HG02588 (cell line): ENCODE results near the gene FBXW12.

Source experiments
- ATAC-seq: cut with Tn5 transposase; IDR thresholded peaks from one replicate; pipeline ENCODE4 v1.9.1; 2021; ENCODE audit warnings: mild to moderate bottlenecking, moderate library complexity; ENCODE audit not compliant: unreplicated experiment

FBXW12 gene

DNA sequence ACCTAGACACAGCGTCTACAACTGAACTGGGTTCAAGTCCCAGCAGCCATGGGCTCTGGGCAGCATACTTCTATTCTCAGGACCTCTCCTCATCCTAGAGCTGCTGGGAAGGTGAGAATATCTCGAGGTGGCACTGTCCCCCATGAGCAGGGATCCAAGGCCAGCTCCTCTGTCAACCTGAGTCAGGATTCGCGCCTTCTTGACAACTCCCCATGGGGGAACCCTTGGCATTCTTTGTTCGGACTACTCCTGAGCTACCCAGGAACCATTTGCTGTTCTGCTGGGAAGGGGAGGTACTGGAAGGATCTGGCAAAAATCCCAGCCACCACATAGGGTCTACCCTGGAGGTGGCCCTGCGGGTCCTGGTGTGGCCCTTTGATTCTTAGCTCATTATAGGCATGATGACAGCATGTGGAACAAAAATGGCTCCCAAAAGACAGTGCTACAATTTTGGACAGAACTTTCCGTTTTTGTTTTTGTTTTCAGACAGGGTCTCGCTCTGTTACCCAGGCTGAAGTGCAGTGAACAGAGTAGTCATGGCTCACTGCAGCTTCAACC is 35.6 kb downstream of the FBXW12 start:
- ATAC-seq: no peak

GRCh38 chr3:48408823-48409281 is 36.8 kb downstream of the FBXW12 start:
- no peak for ATAC-seq

DNA sequence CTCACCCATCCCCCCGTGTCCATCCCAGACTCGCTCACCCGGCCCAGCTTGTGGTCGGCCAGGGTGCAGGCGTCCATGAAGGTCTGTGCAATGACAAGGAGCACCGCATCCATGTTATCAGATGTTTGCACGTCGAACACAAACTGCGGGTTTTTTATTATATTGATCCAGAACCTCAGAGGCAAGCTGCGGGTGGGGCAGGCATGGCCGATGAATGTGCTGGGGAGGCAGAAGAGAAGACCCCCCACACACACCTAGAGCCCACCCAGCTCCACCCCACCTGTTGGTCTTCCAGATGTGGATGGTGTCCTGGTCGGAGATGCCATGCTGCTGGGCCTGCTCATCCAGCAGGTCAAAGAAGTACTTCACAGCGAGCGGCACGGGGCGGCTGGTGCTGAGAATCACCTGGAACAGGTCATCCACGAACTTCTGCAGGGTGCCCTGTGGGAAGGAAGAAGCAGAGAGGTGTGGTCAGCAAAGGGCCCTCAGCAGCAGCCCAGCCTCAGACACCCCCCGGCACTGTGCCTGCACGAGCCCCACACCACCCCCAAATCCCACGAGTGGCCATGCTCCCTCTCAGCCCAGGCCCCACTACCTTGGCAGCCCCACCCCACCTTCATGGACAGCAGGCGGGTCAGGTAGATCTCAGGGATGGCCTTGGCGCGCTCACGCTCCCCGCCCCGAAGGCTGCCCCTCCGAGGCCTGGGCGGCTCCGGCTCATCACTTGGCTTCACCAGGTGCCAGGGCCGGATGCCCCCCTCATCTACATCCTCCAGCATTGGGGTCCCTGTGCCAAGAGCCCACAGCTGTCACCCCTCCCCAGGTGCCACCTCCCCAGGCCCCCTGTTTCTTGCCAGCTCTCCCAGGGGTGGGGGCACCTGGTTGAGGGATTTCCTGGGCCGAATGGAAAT is 37.5 kb downstream of the FBXW12 start:
- ATAC-seq: no peak

- ATAC-seq: no peak
Measured at GRCh38 chr3:48410205-48411040, 38.4 kb downstream of the FBXW12 start.

DNA sequence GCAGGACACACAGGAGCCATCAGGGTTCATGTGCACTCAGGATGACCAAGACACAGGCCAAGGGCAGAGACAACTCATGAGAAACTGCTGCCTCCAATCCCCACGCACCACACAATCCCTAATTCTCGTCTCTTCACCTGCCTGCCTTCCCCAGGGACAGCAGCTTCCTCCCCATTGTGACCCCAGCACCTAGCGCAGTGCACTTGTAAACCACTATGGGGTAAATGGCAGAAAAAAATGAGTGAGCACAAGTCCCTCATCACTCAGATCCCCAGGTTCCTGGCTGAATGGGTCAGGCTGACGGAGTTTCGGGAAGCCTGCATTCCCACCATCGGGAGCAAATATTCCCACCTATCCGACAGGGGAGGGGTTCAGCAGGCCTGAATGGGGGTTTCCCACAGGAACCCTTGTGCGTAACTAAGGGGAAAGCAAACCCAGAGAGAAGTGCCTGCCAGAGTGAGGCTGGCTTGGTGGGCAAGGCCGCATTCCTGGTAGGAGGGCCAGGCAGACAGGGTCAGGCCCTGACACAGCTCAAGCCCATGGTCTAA is 39.1 kb downstream of the FBXW12 start:
- ATAC-seq: no peak

DNA sequence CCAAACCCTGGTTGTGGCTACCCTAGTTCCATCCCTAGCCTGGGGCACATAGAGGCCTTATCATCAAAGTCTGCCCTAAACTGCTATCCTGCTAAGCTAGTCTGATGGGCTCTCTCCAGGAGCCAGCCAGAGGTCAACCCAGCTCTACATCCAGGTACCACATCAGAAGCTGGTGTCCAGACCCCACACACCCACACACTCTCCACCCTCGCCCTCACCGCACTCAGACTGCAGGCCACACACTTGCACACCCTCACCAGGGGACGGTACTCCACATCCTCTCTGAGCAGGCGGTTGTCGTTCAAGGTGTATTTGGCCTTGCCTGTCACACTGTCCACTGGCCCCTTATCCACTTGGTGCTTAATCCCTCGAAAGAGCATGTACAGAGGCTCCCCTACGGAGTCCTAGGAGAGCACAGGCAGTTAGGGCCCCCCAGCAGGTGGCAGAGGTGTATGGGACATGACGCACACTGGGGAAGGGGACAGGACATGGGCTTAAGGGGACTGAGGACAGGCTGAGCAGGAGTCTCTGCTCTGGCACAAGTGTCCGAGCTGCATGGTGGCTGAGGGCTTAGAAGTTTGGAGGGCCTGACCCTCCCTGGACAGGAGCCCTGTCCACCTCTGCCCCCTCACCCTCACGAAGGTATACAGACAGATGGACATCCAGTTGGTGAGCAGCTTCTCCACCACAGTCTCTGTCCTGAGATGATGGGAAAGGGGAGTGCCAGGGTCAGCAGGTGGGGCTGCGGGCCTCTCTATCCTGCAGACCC is 39.8 kb downstream of the FBXW12 start:
- no peak for ATAC-seq

GRCh38 chr3:48412375-48413001 is 40.5 kb downstream of the FBXW12 start:
- no peak for ATAC-seq

- ATAC-seq: no peak
Measured at GRCh38 chr3:48413086-48413485, 41.1 kb downstream of the FBXW12 start.

DNA sequence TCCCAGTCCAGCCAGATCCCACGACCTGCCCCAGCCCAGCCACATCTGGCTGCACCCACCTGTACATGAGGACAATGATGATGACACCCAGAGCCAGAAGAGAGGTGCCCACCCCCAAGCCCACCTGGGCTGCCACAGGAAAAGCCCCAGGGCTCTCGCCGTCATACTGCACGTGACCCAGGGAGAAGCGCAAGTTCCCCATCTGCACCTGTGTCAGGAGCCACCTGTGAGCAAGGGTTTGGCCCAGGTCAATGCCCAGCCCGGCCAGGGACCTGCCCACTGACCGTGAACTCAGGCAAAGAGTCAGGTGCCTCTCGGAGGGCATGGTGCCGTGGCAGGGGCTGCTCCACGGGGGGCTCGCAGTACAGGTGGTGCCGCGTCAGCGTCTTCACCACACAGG is 41.6 kb downstream of the FBXW12 start:
- no peak for ATAC-seq

GRCh38 chr3:48414376-48415250 is 42.6 kb downstream of the FBXW12 start:
- ATAC-seq: no peak

DNA sequence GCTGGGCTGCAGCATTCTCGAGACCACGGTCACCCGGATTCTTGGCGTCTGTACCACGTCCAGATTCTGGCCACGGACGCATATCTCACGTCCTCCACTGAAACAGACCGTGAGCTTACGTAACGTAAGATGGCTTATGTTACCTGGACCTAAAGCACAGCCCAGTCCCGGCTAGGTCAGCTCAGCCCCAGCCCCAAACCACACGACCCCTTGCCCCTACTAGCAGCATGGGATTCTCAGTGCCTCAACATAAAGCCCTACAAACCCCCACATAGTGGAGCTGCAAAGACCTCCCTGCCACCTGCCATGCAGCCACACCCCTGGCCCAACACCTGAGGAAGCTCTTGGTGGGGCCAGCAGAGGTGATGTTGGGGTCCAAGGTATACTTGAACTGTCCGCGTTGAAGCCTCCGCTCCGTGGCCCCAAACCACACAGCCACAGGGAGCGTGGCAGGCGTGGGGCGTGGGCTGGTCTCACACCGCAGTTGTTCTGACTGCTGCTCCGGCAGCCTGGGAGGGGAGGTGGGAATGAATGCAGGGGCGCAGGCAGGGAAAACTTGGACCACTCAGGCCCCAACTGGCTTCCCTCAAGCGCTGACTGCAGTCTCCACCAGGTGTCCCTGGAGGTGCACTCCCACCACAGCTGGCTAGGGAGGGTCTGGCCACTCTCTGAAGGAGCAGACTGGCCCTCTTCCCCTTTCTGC is 43.4 kb downstream of the FBXW12 start:
- ATAC-seq: no peak

DNA sequence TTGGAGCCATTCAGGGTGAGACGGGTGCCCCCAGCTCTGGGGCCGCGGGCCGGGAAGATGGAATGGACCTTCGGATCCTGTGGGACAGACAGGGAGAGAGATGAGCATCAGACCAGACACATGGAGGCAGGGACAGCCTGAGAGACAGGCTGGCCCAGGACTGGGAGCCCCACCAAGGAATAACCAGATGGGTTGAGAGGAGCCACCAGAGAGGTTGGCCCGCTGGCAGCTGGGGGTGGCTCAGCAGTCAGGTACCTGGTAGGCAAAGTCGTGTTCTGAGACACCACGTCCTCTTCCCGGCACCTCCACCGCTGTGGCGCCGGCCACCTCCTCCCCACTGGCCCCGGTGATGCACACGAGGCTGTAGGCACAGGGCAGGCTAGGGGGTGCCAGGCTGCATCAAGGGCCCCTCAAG is 44.1 kb downstream of the FBXW12 start:
- no peak for ATAC-seq

- ATAC-seq: no peak
Measured at GRCh38 chr3:48416546-48416945, 44.5 kb downstream of the FBXW12 start.

DNA sequence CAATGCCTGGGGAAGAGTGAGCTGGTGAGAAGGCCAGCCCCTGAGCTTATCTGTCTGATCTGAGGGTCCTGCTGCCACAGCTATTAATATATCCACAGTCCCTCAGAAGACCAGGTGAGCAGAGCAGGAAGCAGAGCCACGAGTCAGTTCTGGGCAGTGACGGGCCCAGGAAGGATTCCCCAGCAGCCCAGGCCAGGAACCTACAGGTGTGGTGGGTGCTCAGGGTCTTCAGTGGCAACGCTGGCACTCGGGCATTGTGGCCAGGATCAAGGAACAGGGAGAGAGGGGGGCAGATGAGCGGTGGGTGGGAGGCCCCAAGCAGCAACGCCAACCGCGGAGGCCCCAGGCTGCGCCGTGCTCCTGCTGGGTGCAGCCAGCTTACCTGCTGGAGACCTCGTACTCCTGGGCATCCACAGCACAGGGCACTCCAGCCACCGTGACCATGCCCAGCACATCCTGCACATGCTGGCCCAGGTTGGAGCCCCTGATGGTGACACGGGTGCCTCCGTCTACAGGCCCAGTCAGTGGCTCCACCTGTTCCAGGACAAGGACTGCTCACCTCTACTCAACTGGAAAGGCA is 45.6 kb downstream of the FBXW12 start:
- ATAC-seq: no peak

GRCh38 chr3:48418140-48418539 is 46.1 kb downstream of the FBXW12 start:
- no peak for ATAC-seq

DNA sequence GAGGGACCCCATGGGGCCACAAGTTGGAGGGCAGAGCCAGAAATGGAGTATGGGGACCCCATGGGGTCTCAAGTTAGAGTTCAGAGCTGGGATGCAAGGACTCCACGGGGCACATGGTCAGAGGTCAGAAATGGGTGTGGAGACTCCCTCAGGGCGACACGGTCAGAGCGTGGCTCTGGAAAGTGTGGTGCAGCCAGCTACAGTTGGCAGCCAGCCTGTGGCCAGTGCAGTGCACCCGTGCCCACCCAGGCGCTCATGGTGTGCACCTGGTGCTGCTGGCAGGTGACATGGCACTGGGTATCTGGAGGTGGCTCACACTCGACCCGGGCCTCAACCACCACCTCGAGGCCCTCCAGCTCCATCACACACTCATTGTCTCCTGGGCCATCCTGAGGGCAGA is 46.6 kb downstream of the FBXW12 start:
- no peak for ATAC-seq

- no peak for ATAC-seq
Measured at GRCh38 chr3:48419149-48419548, 47.1 kb downstream of the FBXW12 start.

DNA sequence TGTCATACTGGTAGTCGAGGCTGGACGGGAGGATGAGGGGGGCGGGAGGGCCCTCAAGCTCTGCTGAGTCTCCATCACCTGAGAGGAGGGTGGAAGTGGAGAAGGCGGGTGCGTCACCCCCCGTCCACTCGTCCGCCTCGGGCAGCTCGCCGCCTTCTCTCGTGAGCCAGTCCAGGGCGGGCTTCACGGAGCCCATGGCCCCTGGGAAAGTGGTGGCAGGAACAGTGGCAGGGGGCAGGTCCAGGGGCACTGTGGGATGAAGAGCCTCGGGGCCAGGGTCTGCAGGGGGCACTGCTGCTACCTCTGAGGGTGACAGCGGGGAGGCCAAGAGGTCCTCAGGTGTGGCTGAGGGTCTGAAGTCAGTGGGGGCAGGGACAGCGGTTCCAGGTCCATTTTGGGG is 47.6 kb downstream of the FBXW12 start:
- ATAC-seq: no peak
